ENCODE data around the gene C19orf85.
"Not testable (repeated sequence)": the region's sequence is repeated elsewhere in the genome, so short reads cannot be mapped to it uniquely, and the experiment has no call there.

The C19orf85 gene

GRCh38 chr19:55457683-55458457, 6.7 kb downstream of the C19orf85 start:
- FAIRE-seq, result no peak

DNA sequence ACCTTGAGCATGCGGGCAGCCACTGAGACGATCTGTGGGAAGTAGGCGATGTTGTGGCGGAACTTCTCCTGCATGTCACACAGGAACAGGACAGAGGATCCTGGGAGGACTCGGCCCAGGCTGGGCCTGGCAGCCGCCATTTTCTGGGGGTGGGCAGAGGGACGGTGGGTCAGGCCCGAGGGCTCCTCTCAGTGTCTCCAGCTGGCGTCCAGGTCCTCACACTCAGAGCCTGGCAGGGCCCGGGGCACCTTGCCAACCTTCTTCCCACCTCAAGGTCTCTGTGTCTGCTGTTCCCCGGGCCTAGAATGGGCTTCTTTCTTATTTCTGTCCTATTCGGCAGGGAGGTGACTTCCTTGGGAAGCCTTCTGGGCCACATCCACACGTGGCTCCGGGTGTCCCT, 8.2 kb downstream of the C19orf85 start:
- no peak for FAIRE-seq

GRCh38 chr19:55455576-55456235, 8.8 kb downstream of the C19orf85 start:
- FAIRE-seq, result no peak

GRCh38 chr19:55454787-55455243, 9.7 kb downstream of the C19orf85 start:
- no peak for FAIRE-seq

DNA sequence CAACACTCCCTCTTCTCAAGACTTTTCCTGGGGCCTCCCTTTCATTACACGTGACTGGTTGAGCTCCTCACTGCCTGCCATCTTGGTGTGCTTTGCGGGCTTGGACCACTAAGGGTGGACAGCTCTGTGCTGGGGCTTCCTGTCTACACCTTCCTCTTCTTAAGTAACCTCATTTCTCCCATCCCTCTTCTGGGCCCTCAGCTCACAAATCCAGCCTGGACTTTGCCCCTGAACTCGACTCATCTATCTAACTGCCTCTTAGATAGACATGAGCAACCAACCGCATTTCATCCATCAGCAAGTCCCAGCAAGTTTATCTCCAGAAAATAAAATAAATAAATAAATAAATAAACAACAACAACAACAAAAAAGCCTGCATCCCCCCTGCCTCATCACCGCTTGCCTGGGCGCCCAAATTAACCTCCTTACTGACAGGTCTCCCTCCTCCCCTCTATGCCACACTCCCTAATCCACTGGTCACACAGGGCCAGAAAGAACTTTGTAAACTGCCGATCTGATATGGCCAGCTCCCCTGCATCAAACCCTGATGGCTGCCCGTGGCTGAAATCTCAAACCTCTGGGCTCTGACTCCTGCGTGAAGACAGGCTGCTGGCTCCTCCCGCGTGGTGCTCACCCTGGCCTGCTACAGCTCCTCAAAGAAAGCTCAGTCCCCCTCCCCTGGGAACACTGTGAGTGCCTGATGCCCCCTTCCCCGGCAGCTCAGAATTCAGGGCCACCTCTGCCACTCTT, 10.9 kb downstream of the C19orf85 start:
- no peak for FAIRE-seq

DNA sequence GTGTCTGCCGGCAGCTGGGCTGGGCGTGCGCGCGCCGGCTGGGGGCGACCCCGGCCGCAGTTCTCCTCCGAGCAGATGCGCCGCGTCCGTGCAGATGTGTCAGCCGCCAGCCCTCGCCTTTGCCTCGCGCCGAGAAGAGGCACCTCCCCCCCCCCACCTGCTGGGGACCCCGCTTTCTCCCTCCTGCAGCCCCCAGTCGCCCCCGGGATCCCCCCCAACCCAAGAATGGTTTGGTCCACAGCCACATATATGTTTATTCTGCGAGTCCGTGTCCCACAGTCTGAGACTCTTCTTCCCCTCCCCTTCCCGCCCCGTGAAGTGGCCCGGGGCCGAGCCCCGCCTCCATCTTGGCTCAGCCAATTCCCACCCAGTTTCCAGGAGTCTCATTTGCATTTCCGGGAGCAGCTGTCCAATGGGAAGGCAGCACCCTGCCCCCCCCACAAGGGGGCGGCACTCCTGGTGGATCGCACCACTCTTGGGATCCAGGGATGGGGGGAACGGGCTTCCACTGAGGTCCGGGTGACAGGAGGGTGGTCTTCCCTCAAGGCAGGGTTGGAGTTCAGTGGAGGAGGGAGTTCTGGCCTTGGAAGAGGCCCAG, 11.7 kb downstream of the C19orf85 start:
- FAIRE-seq, result no peak

GRCh38 chr19:55451965-55452748, 12.4 kb downstream of the C19orf85 start:
- FAIRE-seq, result no peak

- FAIRE-seq, result no peak
Observed at GRCh38 chr19:55451163-55451964, 13.2 kb downstream of the C19orf85 start.

DNA sequence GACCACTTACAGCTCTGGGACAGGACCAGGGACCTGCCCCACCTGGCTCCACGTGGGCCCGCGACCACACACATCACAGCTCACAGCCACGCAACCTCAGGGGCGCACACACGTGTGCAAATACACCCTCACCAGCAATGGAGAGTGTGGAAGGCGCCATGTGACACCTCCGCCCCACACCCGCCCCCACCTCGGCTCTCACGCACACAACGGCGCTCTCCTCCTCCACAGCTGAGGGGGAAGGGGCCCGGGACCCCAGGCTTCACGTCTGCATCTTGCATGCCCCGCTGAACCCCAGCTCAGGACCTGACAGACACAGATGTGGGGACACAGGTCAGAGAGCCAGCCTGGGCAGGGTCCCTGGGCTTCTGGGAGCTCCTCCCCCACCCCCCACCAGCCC, 15.1 kb downstream of the C19orf85 start:
- no peak for FAIRE-seq

DNA sequence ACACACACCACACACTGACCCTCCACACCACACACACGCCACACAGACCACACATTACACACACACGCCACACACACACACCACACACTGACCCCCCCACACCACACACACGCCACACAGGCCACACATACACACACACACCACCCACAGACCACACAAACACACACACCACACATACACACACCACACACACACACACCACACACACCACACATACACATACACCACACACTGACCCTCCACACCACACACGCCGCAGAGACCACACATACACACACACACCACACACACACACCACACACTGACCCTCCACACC, 16.4 kb downstream of the C19orf85 start:
- not testable (repeated sequence) for FAIRE-seq

- FAIRE-seq, result no peak
Observed at GRCh38 chr19:55447421-55448174, 17.0 kb downstream of the C19orf85 start.

DNA sequence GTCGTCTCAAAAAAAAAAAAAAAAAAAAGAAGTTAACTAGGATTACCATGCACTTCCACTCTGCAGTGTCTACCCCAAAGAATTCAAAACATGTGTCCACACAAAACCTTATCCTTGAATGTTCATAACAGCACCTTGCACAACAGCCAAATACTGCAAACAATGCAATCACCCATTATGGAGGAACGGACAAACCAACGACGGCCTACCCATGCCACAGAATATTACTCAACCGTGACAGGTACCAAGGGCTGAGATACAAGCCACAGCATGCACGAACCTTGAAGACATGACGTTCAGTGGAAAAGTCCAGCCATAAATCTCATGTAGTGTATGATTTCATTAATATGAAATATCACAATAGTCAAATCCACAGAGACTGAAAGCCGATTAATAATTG, 18.5 kb downstream of the C19orf85 start:
- FAIRE-seq, result no peak

- FAIRE-seq, result no peak
Observed at GRCh38 chr19:55444646-55445045, 19.9 kb downstream of the C19orf85 start.

GRCh38 chr19:55443824-55444480, 20.6 kb downstream of the C19orf85 start:
- FAIRE-seq, result no peak

GRCh38 chr19:55443045-55443823, 21.3 kb downstream of the C19orf85 start, which contains the start of gene SHISA7:
SHISA7 (minus strand) TSS chr19:55443300; CDS start chr19:55442863, 437 bp downstream.
- no peak for FAIRE-seq

- no peak for FAIRE-seq
Observed at GRCh38 chr19:55442372-55442961, 22.1 kb downstream of the C19orf85 start.

- no peak for FAIRE-seq
Observed at GRCh38 chr19:55441692-55442321, 22.7 kb downstream of the C19orf85 start.

- no peak for FAIRE-seq
Observed at GRCh38 chr19:55441319-55441691, 23.2 kb downstream of the C19orf85 start.

All from endometrium (tissue), 2 donors.